Ramos (cell line): ENCODE measurements around the gene SERPINA10.
"Not testable (repeated sequence)": the region's sequence is repeated elsewhere in the genome, so short reads cannot be mapped to it uniquely, and the experiment has no call there.

Experiments used
- in situ Hi-C: fragments of 300-500 bp; cut with MboI; formaldehyde crosslinking; loops from one replicate; pipeline ENCODE4 v1.14.3; 2022; ENCODE audit warnings: low sequenced_read_pairs; ENCODE audit not compliant: unreplicated experiment

SERPINA10 gene

DNA sequence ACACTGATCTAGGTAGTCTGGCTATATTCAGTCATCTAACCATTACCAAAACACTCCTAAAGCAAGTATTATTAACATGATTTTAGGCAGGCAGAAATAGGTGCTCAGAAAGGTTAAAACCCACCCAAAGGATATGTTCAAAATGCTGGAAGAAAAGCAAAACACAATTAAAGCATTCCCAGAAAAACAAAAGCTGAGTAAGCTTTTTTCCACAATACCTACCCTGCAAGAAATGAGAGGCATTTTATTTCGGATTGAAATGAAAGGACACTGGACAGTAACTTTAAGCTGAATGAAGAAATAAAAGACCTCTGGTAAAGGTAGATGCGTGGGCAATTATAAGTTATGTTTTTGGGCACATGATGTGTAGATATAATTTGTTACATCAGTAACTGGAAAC lies 21.8 kb upstream of the SERPINA10 start:
- in situ Hi-C loops: no loop called here

DNA sequence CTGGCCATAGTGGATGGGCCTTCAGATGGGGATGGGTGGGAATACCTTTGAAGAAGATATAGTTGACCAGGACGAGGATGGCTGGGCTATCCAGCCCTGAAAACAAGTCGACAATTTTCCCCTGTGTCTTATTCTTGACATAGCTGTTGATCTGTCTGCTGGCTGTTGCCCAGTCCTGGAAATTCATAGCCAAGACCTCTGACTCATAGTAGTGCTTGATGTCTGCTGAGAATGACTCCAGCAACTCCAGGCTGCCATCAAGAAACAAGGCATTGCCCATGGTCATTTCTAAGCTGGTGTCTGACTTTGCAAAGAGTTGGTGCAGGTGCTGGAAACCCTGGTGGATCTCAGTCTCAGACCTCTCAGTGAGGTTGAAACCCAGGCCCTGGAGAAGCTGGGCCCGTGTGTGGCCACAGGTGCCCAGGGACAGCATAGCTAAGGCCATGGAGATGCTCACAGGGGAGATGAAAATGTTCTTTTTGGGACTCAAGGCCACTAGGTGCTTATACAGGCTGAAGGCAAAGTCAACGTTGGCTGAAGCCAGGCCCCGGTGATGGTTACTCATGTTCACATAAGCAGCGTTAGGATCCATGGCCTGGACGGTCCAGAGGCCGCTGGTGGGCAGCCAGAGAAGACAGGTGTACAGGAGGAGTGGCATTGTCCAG lies 21.1 kb upstream of the SERPINA10 start:
- in situ Hi-C loops: no loop called here

DNA sequence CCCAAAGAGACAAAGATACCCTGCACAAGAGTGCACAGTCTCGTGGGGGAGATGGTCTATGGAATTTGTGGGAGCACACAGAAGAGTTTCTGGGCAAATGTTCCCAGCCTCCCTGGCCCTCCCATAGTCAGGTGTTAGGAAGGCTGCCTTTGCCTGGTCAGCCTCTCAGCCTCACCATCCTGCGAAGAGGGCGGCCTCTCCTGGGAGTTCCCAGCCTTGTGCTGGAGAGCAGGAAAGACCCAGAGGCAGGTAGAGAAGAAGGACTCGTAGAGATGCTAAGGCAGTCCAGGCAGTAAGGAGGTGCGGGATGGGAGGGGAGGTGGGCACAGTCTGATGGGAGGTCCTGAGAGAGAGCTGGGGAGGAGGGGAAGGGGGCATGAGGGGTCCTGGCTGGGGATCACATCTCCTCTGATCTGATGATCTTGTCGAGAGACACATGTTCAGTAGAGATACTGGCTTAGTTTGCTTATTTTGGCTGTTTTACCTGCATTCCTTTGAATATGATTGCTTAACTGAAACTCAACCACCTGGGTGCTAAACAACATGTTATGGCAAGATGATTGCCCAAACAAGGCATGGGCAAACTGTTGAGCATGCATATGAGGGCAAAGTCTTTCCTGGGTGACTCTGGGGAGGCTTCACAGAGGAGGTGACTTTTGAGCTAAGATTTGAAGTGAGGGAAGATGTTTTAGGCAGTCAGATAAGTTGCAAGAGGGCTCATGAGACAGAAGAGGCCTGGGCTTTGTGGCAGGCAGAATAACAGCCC lies 19.6 kb upstream of the SERPINA10 start:
- in situ Hi-C loops: no loop called here

DNA sequence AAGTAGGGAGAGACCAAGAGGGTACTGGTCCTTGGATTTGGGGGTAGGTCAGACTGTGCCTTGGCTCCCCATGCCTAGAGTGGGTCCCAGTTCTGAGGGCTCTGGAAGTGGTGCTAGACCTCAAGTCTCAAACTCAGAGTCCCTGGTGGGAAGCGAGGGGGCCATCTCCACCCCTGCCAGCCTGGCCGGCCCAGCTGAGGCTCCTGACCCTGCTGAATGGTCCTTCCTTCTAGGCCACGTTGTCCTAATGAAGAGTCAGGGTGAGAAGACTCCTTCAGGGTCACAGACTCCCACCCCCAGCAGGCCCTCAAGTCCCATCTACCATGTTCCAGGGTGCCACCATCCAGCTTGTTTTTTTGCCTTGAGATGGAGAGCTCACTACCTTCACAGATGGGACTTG lies 17.2 kb upstream of the SERPINA10 start:
- in situ Hi-C loops: no loop called here

DNA sequence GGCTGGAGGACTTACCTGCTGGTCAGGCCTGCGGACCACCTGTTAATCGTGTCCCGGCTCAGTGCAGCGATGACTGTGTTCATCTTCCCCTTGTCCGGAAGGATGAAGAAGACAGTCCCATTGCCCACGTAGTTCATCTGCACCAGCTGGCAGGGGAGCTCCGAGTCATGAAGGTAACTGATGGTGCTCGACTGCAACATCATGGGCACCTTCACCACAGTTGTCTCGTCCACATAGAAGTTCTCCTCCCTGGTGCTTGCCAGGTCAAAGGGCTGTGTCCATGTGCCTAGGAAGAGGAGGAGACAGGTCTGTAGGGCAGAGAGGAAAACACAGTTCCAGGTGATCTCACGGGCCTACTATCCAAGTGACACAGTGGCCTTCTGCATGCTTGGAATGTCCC lies 16.7 kb upstream of the SERPINA10 start:
- in situ Hi-C loops: no loop called here

DNA sequence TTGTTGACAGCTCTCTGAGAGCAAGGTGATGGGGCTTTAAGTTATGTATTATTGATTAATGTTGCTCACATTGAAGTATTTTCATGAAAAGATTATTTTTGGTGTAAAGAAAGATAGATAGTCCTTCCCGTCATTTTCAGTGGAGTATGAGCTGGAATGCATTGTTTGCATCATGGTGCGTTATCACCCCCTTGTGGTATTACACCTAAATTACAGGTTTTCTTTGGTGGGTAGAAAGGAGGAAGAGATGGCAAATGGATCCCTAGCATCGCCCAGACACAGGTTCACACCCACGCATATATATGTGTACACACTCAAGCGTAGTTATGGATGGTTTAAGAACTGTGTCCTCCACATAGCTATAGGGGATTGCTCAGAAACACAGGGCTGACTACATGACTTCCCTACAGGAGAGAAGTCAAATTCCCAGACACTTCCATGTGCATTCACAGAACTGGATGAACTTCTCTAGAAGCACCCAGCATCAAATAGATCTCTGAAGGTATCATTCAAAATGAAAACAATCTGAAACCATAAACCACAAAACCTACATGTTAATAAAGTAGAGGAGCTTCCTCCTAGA lies 14.4 kb upstream of the SERPINA10 start:
- in situ Hi-C loops: no loop called here

DNA sequence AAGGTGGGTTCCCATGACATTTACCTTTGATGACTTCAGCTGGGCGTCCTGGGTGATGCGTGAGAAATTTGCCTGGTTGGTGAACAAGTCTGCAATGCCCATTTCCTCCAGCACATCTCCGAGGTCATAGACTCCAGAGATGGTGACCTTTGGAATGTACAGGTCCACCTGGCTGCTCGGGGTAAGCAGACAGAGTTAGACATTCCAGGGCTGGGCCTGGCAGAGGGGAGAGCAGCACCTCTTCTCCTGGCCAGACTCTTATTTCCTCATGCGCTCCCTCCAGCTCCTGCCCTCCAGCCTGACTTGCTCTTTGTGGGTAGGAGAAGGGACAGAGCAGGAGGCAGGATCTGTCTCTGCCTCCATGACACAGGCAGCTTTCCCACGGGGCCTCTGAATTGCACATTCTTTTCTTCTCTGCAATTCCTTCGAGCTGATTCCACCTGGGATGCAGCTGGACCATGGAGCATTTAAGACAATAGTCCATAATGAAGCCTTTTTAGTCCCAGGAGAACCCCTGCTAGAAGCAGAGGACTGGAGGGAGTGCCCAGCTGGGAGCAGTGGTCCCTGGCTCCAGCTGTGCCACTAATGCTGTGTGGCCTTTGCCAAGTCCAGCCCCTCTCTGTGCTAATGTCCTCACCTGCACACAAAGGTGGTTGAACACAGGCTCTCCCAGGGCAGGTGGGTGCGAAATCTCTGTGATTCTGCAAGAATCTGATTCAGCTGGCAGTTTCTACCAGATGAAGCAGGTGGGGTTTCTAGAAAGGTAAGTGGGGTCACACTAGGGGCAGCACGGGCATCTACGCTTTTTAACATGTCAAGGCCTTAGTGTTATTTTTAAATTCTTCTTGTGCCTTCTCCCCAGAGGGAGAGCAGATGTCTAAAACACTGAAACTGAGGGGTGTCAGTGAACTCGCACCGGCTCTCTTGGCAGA lies 13.2 kb upstream of the SERPINA10 start:
- in situ Hi-C loops: no loop called here

DNA sequence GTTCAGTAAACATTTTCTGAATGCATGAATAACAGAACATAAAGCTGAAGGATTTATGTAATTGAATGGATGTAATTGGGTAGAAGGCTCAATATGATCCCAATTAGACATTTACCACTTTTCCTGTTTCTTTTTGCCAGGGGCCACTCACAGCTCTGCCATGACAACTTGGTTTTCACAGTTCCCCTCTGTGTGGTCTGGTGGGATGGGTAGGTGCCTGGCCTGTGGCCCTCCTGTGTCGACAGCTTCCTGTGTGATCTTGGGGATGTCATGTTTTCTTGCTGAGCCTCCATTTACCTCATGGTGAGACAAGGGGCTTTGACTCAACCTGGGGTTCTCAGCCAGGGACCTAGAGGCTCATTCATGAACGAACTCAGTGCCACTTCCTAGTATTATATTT lies 12.6 kb upstream of the SERPINA10 start:
- in situ Hi-C loops: no loop called here

DNA sequence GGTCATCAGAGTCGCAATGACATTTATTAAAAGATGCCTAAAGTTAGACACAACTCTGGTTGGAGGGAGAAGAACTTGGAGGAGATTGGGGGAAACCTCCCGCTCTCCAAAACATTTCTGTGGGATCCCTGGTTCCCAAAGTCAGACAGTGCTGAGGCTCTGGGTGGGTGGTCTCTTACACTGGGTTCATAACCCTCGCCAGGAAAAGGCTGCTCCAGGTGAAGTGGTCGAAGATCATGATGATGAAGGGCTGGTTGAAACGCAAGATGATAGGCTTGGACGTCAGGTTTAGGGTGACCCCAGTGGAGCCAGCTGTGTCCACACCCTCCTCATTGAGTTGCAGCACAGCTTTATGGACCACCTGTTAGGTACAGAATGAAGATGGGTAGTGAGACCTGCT lies 11.2 kb upstream of the SERPINA10 start:
- in situ Hi-C loops: no loop called here

DNA sequence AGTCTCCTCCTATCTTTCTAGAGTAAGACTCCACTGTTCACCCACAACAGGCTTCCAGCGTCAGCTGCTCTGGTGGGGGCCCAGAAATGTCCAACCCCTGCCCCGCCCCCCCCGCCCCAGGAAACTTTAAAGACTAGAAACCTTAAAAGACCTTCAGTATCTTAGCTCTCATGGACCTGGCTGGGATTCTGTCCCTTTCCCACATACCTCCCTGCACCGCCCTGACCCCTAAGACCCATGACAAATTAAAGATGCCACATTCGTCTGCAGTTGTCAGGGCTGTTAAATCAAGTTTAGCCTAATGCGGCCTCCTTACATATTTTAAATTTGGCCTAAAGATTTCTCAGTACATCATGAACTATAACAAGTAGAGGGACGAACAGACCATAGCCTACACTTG lies 10.0 kb upstream of the SERPINA10 start:
- in situ Hi-C loops: no loop called here

DNA sequence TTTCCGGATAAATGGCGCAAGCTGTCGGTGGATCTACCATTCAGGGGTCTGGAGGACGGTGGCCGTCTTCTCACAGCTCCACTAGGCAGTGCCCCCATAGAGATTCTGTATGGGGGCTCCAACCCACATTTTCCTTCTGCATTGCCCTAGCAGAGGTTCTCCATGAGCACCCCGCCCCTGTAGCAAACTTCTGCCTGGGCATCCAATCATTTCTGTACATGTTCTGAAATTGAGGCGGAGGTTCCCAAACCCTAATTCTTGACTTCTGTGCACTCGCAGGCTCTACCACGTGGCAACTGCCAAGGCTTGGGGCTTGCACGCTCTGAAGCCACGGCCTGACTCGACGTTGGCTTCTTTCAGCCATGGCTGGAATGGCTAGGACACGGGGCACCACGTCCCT lies 5.1 kb upstream of the SERPINA10 start:
- in situ Hi-C loops: no loop called here

DNA sequence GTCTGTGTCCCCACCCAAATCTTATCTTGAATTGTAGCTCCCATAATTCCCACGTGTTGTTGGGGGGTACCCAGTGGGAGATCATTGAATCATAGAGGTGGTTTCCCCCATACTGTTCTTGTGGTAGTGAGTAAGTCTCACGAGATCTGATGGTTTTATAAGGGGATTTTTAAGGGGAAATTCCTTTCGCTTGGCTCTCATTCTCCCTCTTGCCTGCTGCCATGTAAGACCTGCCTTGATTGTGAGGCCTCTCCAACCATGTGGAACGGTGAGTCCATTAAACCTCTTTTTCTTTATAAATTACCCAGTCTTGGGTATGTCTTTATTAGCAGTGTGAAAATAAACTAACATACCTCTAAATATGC lies 3.1 kb upstream of the SERPINA10 start:
- in situ Hi-C loops: not testable (repeated sequence)

DNA sequence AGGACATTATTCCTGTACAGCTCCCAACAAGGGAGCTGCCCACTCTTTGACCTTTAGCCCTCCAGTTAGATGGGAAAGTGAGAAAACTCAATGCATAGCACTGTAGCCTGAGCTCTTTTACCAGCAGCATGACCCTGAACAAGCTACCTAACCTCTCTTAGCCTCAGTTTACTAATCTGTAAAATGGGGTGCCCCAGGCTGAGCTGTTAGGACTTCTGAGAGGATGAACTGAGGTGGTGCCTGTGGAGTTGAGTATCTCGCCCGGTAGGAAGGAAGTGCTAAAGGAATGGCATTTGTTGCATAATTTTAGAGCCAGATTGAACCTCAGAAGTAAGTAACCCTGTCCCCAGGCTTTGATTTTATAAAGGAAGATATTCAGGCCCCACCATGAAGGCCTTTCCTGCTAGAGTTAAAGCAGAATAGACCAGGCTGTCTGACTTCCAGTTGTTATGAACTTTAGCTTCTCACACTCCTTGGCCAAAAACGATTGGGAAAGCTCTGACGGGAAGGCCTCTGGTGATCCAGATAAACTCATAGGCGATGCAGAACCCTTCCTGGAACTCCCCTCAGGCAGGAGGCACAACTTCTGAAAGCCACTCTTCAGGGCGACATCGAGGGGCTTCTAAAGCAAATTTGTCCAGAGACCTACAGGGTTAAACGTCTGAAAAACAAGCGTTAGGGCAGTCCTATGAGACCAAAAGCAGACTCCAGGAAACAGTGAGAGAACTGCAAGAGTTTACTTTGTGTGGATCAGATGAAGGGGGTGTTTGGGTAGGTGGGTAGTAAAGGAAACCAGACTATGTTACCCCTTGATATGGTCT lies 2.5 kb upstream of the SERPINA10 start:
- in situ Hi-C loops: no loop called here

DNA sequence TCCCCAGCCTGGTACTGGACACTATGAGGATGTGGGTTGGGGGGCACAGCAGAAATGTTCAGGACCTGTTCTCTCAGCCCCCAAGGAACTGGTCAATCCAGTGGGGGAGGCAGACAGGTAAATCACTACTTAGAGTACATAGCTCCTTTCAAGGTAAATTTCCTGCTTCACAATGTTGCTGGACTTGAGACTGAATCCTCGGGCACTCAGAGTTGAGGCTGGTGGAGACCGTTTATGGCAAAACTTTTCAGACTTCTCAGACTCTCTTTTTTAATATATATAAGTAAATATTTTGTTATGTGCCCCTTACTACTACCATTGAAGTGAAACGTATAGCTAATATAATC lies 483 bp upstream of the SERPINA10 start:
- in situ Hi-C loops: no loop called here

DNA sequence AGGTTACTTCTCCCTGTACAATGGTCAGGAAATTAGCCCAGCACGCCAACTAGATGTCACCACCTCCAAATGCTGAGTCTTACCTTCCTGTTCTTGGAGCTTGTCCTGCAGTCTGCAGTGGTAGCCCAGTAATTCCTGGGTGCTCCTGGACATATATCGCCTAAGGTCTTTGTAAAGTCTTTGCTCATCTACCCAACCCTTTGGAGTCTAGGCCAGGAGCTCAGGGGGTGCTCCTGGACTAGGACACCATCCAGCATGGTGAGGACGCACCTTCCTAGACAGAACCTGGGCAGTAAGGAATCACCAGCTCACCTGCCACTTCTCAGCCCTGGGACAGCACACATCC lies 569 bp downstream of the SERPINA10 start:
- in situ Hi-C loops: no loop called here

DNA sequence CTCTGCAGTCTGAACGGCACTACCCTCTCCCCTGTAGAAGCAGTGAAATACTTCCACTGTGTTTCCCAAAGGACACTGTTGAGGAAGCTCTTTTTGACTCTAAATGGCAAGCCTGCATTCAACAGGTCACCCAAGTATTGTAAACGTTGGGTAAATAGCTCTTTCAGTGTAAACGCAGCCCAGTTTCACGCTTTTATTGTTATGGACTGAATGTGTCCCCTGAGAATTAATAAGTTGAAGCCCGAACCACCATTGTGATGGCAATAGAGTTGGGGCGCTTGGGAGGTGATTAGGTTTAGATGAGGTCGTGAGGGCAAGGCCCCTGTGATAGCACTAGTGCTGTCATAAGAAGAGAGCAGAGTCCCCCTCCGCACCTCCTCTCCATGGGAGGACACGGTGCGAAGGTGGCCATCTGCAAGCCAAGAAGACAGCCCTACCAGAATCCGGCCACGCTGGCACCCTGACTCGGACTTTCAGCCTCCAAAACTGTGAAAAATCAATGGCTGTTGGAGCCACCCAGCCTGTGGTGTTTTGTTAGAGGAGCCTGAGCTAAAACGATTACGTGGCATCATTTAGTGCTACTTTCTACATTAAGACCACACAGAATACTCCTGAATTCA lies 1.1 kb downstream of the SERPINA10 start:
- in situ Hi-C loops: no loop called here

DNA sequence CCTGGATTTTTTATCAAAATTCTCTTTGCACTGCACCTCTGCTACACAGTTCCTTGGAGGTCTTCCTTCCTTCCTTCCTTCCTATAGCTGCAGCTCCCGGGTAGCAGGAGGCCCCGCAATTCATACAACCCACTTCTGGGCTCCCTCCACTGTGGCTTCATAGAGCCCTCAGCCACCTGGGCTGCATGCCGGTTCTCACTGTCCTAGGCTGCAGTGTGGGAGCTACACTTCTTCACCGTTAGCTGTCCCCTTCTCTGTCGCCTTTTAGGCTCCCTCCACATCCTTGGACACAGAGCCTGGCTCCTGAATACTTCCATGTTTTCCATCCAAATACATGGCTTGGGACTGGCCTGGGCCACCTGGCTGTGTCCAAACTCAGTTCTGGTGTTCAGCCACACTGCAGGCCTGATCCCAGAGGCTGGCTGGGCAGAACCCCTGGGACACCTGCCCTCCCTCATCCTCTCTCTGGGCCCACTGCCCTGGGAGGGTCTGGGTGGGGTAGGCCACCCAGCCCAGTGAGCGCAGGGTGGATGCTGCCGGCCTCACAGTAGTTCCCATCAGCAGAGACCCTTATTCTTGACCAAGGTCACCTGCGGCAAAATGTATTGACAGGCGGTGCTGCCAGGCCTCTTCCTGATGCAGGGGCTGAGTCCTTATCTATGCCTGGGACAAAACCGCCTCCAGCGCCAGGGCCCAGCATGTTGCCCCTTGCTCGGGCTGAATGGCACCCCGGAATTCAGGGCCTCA lies 1.7 kb downstream of the SERPINA10 start:
- in situ Hi-C loops: no loop called here

DNA sequence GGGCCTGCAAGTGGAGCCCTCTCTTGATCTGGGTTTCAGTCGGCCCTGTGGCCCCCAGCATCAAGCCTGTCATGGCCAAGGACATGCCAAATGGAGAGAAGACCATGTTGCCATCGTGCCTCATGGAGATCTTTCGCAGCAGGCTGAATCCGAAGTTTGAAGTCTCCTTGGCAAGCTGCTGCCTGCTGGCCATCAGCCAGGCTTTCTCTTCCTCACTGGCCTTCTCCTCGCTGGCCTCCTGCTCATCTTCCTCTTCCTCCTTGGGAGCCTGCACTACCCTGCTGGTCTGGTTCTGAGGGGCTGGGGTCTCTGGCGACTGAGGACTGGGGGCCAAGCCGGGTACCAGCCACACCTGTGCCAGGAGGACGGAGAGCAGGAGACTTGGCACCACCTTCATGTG lies 2.9 kb downstream of the SERPINA10 start:
- in situ Hi-C loops: no loop called here
